Gastrocnemius medialis (tissue), 4 donors: ENCODE measurements around the gene RBM10. TPM values are rescaled to one million over a fixed set of nuclear protein-coding genes. Genes with fewer than 3 reads are reported as not detected.

Source experiments
- ATAC-seq, 2 donors: fragments of 150-250 bp; one replicate each; pipeline ENCODE4 v1.9.1; 2016
- DNase-seq, 2 donors: peaks; one replicate each; pipeline ENCODE4 v3.0.0-alpha.2; 2019
- H3K27ac ChIP-seq, 4 donors: fragments of 200-600 bp; sonication (generic); 1 replicate in 1 of 4; 2 replicates in 3 of 4; pipeline ENCODE4 v1.5.1; 2016 to 2018; ENCODE audit warnings: mild to moderate bottlenecking in 2 of 4, moderate library complexity in 1 of 4
- H3K27me3 ChIP-seq, 3 donors: fragments of 200-600 bp; sonication (generic) in 2 of 3; 1 replicate in 1 of 3; 2 replicates in 2 of 3; pipeline versions ENCODE4 v1.5.1 to v1.6.0; 2016 to 2019; ENCODE audit warnings: mild to moderate bottlenecking in 1 of 3, moderate library complexity in 1 of 3
- H3K36me3 ChIP-seq, 2 donors: fragments of 200-600 bp; sonication (generic) in 1 of 2; one replicate each; pipeline ENCODE4 v1.5.1; 2017 to 2018
- H3K4me1 ChIP-seq, 2 donors: fragments of 200-600 bp; sonication (generic) in 1 of 2; one replicate each; pipeline ENCODE4 v1.5.1; 2016 to 2017; ENCODE audit warnings: mild to moderate bottlenecking in 2 of 2
- H3K4me3 ChIP-seq, 4 donors: fragments of 200-600 bp; sonication (generic) in 3 of 4; 1 replicate in 1 of 4; 2 replicates in 3 of 4; pipeline ENCODE4 v1.5.1; 2016 to 2019; ENCODE audit warnings: mild to moderate bottlenecking in 2 of 4
- H3K9me3 ChIP-seq, 3 donors: fragments of 200-600 bp; sonication (generic) in 2 of 3; 1 replicate in 1 of 3; 2 replicates in 2 of 3; pipeline ENCODE4 v1.5.1; 2016 to 2019
- CTCF ChIP-seq, 5 experiments: fragments of 450-650 bp in 3 of 5; fragments of 200-600 bp in 2 of 5; sonication (generic) in 2 of 5; IDR thresholded peaks in 4 of 5; conservative IDR thresholded peaks in 1 of 5; 1 replicate in 4 of 5; 2 replicates in 1 of 5; pipeline ENCODE4 v1.5.1; 2016 to 2019; ENCODE audit warnings: antibody characterized with exemption in 5 of 5, mild to moderate bottlenecking in 3 of 5, moderate library complexity in 3 of 5
- POLR2A ChIP-seq, 2 donors: fragments of 450-650 bp; IDR thresholded peaks; one replicate each; pipeline ENCODE4 v1.6.1; 2017; ENCODE audit warnings: antibody characterized with exemption in 2 of 2, mild to moderate bottlenecking in 2 of 2, moderate library complexity in 2 of 2
- in situ Hi-C, 4 donors: fragments of 200-750 bp; cut with MboI; loops; one replicate each; pipeline versions ENCODE4 v1.15.0 to v1.8.0; 2017; ENCODE audit warnings: low sequenced_read_pairs in 4 of 4
- intact Hi-C: fragments of 100-400 bp; cut with DNase I; formaldehyde crosslinking; loops from one replicate; pipeline ENCODE4 v1.15.1; 2023; ENCODE audit warnings: low total_unique reads
- total RNA-seq, 4 donors: library from RNA; depleted of rRNA; stranded (reverse); fragments of >200 nt; gene quantifications; one replicate each; pipeline versions ENCODE4 v1.1.0 to v1.2.3, GENCODE V29; 2016

The RBM10 gene
- total RNA-seq, 4 donors from 2014 or later: 18.7 to 49.3 (median 23.5) TPM

- TF ChIP-seq CTCF (IDR thresholded peaks at IDR 0.05 in 4 of 5, conservative IDR thresholded peaks at IDR 0.05 in 1 of 5) (no peak), POLR2A (IDR thresholded peaks at IDR 0.05) (no peak)
- peaks cover 36 to 53% of the 10 kb centered on the region in 2 donors for H3K4me1 ChIP-seq
- ATAC-seq: peak; percentile 10 to 13
- H3K9me3 ChIP-seq: no peaks in the 10 kb centered on the region
- H3K27me3 ChIP-seq: no peaks in the 10 kb centered on the region
- no peak for DNase-seq
- intact Hi-C loops (loop anchor here (5.0 kb wide), 3 partner anchors 173 to 828 kb away; partner anchors contain the start of gene ZNF41), in situ Hi-C loops (loop anchor here in 3 of 4 donors (10.0 to 25.0 kb wide), 3 partner anchors 168 to 331 kb away; partner anchors contain the start of gene ZNF157 (in 1 of the 3))
- H3K4me3 ChIP-seq: peak overlapping the region; percentile 69 to 97 (median 89)
- peaks cover 4 to 13% of the 10 kb centered on the region in 2 donors for H3K36me3 ChIP-seq
- H3K27ac ChIP-seq: peak overlapping the region; percentile 98 to 100 (median 98)
Observed at GRCh38 chrX:47194194-47194787, 49.3 kb downstream of the RBM10 start.

- H3K9me3 ChIP-seq: no peaks in the 10 kb centered on the region
- ATAC-seq (no peak), DNase-seq (no peak)
- no peaks in the 10 kb centered on the region for H3K27me3 ChIP-seq
- H3K36me3 ChIP-seq: peaks cover 4 to 31% of the 10 kb centered on the region in 2 donors
- intact Hi-C loops: no loop called here
- peak overlapping the region; percentile 68 to 100 (median 98) for H3K27ac ChIP-seq
- H3K4me1 ChIP-seq: peaks cover 38 to 51% of the 10 kb centered on the region in 2 donors
- TF ChIP-seq CTCF (IDR thresholded peaks at IDR 0.05 in 4 of 5, conservative IDR thresholded peaks at IDR 0.05 in 1 of 5) (no peak), POLR2A (IDR thresholded peaks at IDR 0.05) (no peak)
- in situ Hi-C loops: loop anchor here (5.0 to 25.0 kb wide), 4 partner anchors 166 to 329 kb away; partner anchors contain the start of gene ZNF157 (in 2 of the 4)
- peak overlapping the region in 2 of 4 donors; percentile 69 to 97 for H3K4me3 ChIP-seq
Observed at GRCh38 chrX:47196098-47196497, 51.1 kb downstream of the RBM10 start.

GRCh38 chrX:47197526-47197925 lies 52.5 kb downstream of the RBM10 start:
- H3K4me1 ChIP-seq: peaks cover 38 to 51% of the 10 kb centered on the region in 2 donors
- DNase-seq (no peak), ATAC-seq (peak in 1 of 2 donors; percentile 42)
- H3K27me3 ChIP-seq: no peaks in the 10 kb centered on the region
- TF ChIP-seq POLR2A (IDR thresholded peaks at IDR 0.05): no peak
- no peak for TF ChIP-seq CTCF (IDR thresholded peaks at IDR 0.05 in 4 of 5, conservative IDR thresholded peaks at IDR 0.05 in 1 of 5)
- H3K4me3 ChIP-seq: peak overlapping the region in 2 of 4 donors; percentile 8 to 13
- intact Hi-C loops: no loop called here
- in situ Hi-C loops: loop anchor here (5.0 to 25.0 kb wide), 4 partner anchors 165 to 327 kb away; partner anchors contain the start of gene ZNF157 (in 2 of the 4)
- peak overlapping the region; percentile 68 to 100 (median 98) for H3K27ac ChIP-seq
- peaks cover 4 to 45% of the 10 kb centered on the region in 2 donors for H3K36me3 ChIP-seq
- H3K9me3 ChIP-seq: no peaks in the 10 kb centered on the region

- no peaks in the 10 kb centered on the region for H3K27me3 ChIP-seq
- H3K4me3 ChIP-seq: peak overlapping the region in 1 of 4 donors; percentile 13
- intact Hi-C loops (no loop called here), in situ Hi-C loops (loop anchor here (5.0 to 25.0 kb wide), 4 partner anchors 164 to 327 kb away; partner anchors contain the start of gene ZNF157 (in 2 of the 4))
- DNase-seq (no peak), ATAC-seq (no peak)
- H3K9me3 ChIP-seq: no peaks in the 10 kb centered on the region
- no peak for TF ChIP-seq POLR2A (IDR thresholded peaks at IDR 0.05)
- TF ChIP-seq CTCF (IDR thresholded peaks at IDR 0.05 in 4 of 5, conservative IDR thresholded peaks at IDR 0.05 in 1 of 5): no peak
- peaks cover 6 to 52% of the 10 kb centered on the region in 2 donors for H3K36me3 ChIP-seq
- H3K27ac ChIP-seq: peak overlapping the region; percentile 68 to 100 (median 98)
- peaks cover 38 to 51% of the 10 kb centered on the region in 2 donors for H3K4me1 ChIP-seq
Observed at GRCh38 chrX:47198026-47198686, 53.1 kb downstream of the RBM10 start.
